Measurements from ENCODE around the gene CPVL. TPM values are rescaled to one million over a fixed set of nuclear protein-coding genes. Genes with fewer than 3 reads are reported as not detected.

Gene CPVL
- total RNA-seq, 1 experiment from 2014 or later = 1.1 TPM

DNA sequence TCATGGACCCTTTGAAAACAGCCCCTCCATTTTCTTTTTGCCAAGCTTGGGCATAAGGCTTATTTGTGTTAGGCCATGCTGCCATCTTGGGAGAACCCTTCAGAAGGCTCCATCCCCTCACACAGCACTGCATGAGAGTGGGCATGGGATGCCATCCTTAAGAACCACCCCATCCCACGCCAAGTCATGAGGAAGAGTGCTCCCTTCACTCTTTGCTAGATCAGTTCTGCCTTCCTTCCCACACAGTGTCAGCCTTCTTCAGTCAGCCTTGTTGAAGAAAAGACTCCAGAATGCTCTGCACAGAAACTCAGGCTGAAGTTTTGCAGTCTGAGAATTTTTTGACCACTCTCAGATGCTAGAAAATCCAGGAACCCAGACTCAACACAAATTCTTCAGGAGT, 32.8 kb upstream of the CPVL start:
- ATAC-seq = no peak
- DNase-seq (ENCODE audit: low read depth, low spot score) = no peak
- Histone ChIP-seq H3K4me1 (ENCODE audit: control insufficient read depth, insufficient read depth, low read length) (no peaks in the 10 kb centered on the region), H3K27me3 (ENCODE audit: control insufficient read depth, insufficient read depth, low read length) (peaks cover 13% of the 10 kb centered on the region), H3K27ac (ENCODE audit: low read length) (no peak overlapping the region), H3K9me3 (ENCODE audit: control insufficient read depth, insufficient read depth, low read depth, low read length) (no peaks in the 10 kb centered on the region), H3K36me3 (ENCODE audit: control insufficient read depth, insufficient read depth, low read length) (no peaks in the 10 kb centered on the region), H3K4me3 (ENCODE audit: low read depth in 2 of 2, low read length in 2 of 2) (no peak overlapping the region)
- in situ Hi-C loops (cut with HindIII; ENCODE audit: low pct_unique_long_range_greater_than_20kb, low sequenced_read_pairs) (no loop called here), intact Hi-C loops (cut with micrococcal nuclease; ENCODE audit: unreplicated experiment) (no loop called here)
- ChIA-PET CTCF (no interaction called here), POLR2A (no interaction called here)
- TF ChIP-seq TCF7L2 (IDR thresholded peaks at IDR 0.05; ENCODE audit: low read depth, low read length) = no peak
- TF ChIP-seq, protein P1, sequence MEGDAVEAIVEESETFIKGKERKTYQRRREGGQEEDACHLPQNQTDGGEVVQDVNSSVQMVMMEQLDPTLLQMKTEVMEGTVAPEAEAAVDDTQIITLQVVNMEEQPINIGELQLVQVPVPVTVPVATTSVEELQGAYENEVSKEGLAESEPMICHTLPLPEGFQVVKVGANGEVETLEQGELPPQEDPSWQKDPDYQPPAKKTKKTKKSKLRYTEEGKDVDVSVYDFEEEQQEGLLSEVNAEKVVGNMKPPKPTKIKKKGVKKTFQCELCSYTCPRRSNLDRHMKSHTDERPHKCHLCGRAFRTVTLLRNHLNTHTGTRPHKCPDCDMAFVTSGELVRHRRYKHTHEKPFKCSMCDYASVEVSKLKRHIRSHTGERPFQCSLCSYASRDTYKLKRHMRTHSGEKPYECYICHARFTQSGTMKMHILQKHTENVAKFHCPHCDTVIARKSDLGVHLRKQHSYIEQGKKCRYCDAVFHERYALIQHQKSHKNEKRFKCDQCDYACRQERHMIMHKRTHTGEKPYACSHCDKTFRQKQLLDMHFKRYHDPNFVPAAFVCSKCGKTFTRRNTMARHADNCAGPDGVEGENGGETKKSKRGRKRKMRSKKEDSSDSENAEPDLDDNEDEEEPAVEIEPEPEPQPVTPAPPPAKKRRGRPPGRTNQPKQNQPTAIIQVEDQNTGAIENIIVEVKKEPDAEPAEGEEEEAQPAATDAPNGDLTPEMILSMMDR (IDR thresholded peaks at IDR 0.05) = no peak
- no peak for TF ChIP-seq SIN3A (IDR thresholded peaks at IDR 0.05; ENCODE audit: borderline replicate concordance, insufficient read depth, low read depth, low read length)
- TF ChIP-seq, protein P2, sequence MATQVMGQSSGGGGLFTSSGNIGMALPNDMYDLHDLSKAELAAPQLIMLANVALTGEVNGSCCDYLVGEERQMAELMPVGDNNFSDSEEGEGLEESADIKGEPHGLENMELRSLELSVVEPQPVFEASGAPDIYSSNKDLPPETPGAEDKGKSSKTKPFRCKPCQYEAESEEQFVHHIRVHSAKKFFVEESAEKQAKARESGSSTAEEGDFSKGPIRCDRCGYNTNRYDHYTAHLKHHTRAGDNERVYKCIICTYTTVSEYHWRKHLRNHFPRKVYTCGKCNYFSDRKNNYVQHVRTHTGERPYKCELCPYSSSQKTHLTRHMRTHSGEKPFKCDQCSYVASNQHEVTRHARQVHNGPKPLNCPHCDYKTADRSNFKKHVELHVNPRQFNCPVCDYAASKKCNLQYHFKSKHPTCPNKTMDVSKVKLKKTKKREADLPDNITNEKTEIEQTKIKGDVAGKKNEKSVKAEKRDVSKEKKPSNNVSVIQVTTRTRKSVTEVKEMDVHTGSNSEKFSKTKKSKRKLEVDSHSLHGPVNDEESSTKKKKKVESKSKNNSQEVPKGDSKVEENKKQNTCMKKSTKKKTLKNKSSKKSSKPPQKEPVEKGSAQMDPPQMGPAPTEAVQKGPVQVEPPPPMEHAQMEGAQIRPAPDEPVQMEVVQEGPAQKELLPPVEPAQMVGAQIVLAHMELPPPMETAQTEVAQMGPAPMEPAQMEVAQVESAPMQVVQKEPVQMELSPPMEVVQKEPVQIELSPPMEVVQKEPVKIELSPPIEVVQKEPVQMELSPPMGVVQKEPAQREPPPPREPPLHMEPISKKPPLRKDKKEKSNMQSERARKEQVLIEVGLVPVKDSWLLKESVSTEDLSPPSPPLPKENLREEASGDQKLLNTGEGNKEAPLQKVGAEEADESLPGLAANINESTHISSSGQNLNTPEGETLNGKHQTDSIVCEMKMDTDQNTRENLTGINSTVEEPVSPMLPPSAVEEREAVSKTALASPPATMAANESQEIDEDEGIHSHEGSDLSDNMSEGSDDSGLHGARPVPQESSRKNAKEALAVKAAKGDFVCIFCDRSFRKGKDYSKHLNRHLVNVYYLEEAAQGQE (IDR thresholded peaks at IDR 0.05; ENCODE audit: insufficient read depth in 1 of 2, low read depth in 2 of 2, low read length in 1 of 2) = no peak
- TF ChIP-seq POLR2AphosphoS5 (IDR thresholded peaks at IDR 0.05; ENCODE audit: low read depth, low read length) = no peak
- BruUV-seq (replicated peaks) = no TSS peak

DNA sequence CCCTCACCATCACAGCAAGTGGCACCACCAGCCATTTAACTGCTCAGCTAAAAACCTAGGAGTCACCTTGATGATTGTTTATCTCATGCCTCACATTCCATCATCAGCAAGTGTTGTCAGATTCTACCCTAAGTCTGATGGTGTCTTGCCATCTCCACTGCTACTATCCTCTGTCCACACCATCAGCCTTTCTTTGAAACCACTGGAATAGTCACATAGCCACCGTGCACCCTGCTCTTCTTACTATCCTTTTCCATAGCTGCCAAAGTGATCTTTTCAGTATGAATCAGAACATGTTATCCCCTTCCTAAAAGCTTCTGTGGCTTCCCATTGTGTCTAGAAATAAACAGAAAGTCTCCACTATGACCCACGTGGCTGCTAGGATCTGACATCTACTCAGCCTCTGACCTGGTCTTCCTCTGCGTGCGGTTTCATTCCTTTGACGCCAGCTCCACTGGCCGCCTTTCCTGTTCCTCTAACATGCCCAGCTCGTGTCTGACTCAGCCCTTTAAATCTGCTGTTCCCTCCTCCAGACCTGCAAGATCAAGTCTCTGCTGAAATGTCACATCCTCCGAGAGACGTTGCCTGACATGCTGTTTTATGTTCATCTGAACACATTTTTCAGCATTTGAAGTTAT, 31.7 kb upstream of the CPVL start:
- TF ChIP-seq SIN3A (IDR thresholded peaks at IDR 0.05; ENCODE audit: borderline replicate concordance, insufficient read depth, low read depth, low read length) = no peak
- no peak for TF ChIP-seq POLR2AphosphoS5 (IDR thresholded peaks at IDR 0.05; ENCODE audit: low read depth, low read length)
- TF ChIP-seq, protein P2 (IDR thresholded peaks at IDR 0.05; ENCODE audit: insufficient read depth in 1 of 2, low read depth in 2 of 2, low read length in 1 of 2) = no peak
- TF ChIP-seq, protein P1 (IDR thresholded peaks at IDR 0.05) = no peak
- TF ChIP-seq TCF7L2 (IDR thresholded peaks at IDR 0.05; ENCODE audit: low read depth, low read length) = no peak
- no peak for DNase-seq (ENCODE audit: low read depth, low spot score)
- ChIA-PET CTCF (interaction anchor here (0.6 kb wide), 1 partner anchor 227 kb away, joined by 5 read pairs; no protein-coding TSS in a partner anchor), POLR2A (interaction anchor here (0.7 kb wide), 1 partner anchor 127 kb away, joined by 3 read pairs; no protein-coding TSS in a partner anchor)
- no TSS peak for BruUV-seq (replicated peaks)
- Histone ChIP-seq H3K27me3 (ENCODE audit: control insufficient read depth, insufficient read depth, low read length) (peaks cover 13% of the 10 kb centered on the region), H3K27ac (ENCODE audit: low read length) (no peak overlapping the region), H3K4me3 (ENCODE audit: low read depth in 2 of 2, low read length in 2 of 2) (no peak overlapping the region), H3K36me3 (ENCODE audit: control insufficient read depth, insufficient read depth, low read length) (no peaks in the 10 kb centered on the region), H3K9me3 (ENCODE audit: control insufficient read depth, insufficient read depth, low read depth, low read length) (no peaks in the 10 kb centered on the region), H3K4me1 (ENCODE audit: control insufficient read depth, insufficient read depth, low read length) (no peaks in the 10 kb centered on the region)
- no peak for ATAC-seq
- intact Hi-C loops (cut with micrococcal nuclease; ENCODE audit: unreplicated experiment) (no loop called here), in situ Hi-C loops (cut with HindIII; ENCODE audit: low pct_unique_long_range_greater_than_20kb, low sequenced_read_pairs) (no loop called here)

Measured in Panc1 (cell line).